Astrocyte of the spinal cord (primary cell): ENCODE measurements around the gene SNX5.

Experiments
- DNase-seq: peaks from one replicate; pipeline ENCODE4 v3.0.0; 2011; ENCODE audit warnings: low read depth, low spot score
- H3K4me3 ChIP-seq: 2 replicates; pipeline ENCODE4 v1.5.1; 2011; ENCODE audit warnings: low read depth, mild to moderate bottlenecking, low read length, moderate library complexity
- in situ Hi-C: cut with HindIII; loops from 2 replicates; pipeline ENCODE4 v1.10.0; 2017; ENCODE audit warnings: low sequenced_read_pairs
- TF ChIP-seq, protein P1 (sequence below): IDR thresholded peaks from 2 replicates; pipeline ENCODE4 v1.5.1; 2012; ENCODE audit warnings: low read depth, mild to moderate bottlenecking, low read length, inconsistent platforms

The SNX5 gene

GRCh38 chr20:17955302-17955701 is 13.3 kb downstream of the SNX5 start:
- in situ Hi-C loops, result no loop called here
- DNase-seq, result peak; percentile 45
- H3K4me3 ChIP-seq, result no peak overlapping the region
- TF ChIP-seq, protein P1, sequence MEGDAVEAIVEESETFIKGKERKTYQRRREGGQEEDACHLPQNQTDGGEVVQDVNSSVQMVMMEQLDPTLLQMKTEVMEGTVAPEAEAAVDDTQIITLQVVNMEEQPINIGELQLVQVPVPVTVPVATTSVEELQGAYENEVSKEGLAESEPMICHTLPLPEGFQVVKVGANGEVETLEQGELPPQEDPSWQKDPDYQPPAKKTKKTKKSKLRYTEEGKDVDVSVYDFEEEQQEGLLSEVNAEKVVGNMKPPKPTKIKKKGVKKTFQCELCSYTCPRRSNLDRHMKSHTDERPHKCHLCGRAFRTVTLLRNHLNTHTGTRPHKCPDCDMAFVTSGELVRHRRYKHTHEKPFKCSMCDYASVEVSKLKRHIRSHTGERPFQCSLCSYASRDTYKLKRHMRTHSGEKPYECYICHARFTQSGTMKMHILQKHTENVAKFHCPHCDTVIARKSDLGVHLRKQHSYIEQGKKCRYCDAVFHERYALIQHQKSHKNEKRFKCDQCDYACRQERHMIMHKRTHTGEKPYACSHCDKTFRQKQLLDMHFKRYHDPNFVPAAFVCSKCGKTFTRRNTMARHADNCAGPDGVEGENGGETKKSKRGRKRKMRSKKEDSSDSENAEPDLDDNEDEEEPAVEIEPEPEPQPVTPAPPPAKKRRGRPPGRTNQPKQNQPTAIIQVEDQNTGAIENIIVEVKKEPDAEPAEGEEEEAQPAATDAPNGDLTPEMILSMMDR, result no peak

- in situ Hi-C loops, result no loop called here
- TF ChIP-seq, protein P1, result no peak
Measured at GRCh38 chr20:17953935-17954334, 14.7 kb downstream of the SNX5 start.

DNA sequence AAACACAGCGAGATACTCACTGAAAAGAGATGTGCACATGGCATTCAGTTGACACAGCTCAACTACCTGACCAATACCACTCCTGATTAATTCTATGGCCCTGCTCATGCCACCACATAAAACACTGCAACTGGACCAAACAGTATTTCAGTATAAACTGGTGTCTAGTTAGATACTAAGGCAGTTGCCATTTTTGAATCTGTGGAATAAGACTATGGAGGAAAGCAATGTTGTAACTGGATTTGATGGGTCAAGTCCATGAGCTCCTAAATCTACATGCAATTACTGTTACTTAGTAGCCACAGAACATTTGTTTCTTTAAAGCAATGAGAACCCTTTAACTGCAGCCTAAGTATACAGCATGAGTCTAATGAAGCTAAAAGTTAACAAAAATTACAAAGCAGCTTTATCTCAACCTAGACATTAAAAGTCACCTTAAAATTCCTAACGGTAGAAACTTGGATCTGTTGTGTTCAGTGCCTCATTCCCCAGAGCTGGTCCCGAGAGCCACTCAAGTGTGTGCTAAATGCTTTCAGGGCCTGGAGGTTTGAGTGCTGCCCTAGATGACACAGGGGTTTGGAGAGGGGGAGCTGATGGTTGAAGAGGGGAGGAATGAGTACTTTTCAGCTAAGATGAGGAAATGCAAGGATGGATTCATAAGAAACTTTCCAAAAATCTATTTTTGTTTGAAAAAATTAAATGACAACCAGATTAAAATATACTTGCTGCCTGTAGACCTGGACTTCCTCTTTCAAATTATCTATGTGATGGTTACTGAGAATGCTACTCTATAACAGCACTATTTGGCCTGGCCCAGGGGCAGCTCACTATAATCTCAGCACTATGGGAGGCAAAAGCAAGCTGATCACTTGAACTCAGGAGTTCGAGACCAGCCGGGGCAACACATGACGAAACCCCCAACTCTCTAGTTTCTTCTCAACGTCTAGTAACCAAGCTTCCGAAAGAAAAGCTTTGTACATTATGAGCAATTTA is 15.6 kb downstream of the SNX5 start:
- H3K4me3 ChIP-seq, result no peak overlapping the region
- TF ChIP-seq, protein P1, result no peak
- in situ Hi-C loops, result no loop called here
- no peak for DNase-seq

More at GRCh38 chr20:17953935-17954334, 14.7 kb downstream of the SNX5 start:
- DNase-seq, result no peak
- no peak overlapping the region for H3K4me3 ChIP-seq

- in situ Hi-C loops, result no loop called here
Measured at GRCh38 chr20:17951323-17951722, 17.3 kb downstream of the SNX5 start.

GRCh38 chr20:17950670-17951069 is 17.9 kb downstream of the SNX5 start:
- in situ Hi-C loops, result no loop called here
- TF ChIP-seq, protein P1, result no peak
- H3K4me3 ChIP-seq, result no peak overlapping the region
- DNase-seq, result no peak

More at GRCh38 chr20:17951323-17951722, 17.3 kb downstream of the SNX5 start:
- H3K4me3 ChIP-seq, result no peak overlapping the region
- TF ChIP-seq, protein P1, result no peak
- DNase-seq, result no peak

DNA sequence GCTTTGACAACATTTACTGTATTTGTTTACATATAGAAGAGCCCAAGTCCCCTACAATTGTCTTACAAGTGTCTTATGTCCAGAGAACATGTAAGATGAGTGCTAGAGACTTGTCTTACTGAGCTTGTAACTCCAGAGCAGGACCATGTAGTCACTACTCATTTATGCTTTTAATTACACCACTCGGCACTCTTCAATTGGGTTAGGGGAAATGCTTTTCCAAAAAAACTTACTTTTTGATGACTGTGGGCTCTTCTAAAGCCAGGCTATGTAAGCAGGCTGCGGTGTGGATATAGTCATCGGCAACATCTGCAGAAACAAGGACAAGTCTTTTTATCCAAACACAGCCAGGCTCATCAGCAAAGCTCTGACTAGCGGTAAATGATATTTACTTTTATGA is 18.7 kb downstream of the SNX5 start:
- H3K4me3 ChIP-seq, result no peak overlapping the region
- TF ChIP-seq, protein P1, result no peak
- in situ Hi-C loops, result no loop called here
- DNase-seq, result no peak
